DND-41 (cell line): ENCODE measurements around the gene LMO3.

Source experiments
- EZH2 ChIP-seq: IDR thresholded peaks from 3 replicates; pipeline ENCODE4 v1.6.1; 2012; ENCODE audit warnings: borderline replicate concordance, low read depth, mild to moderate bottlenecking, moderate library complexity, low read length, inconsistent platforms; ENCODE audit not compliant: severe bottlenecking
- TF ChIP-seq, protein P1 (sequence below): IDR thresholded peaks from 2 replicates; pipeline ENCODE4 v1.5.1; 2012; ENCODE audit warnings: borderline replicate concordance, low read length, moderate library complexity, mild to moderate bottlenecking; ENCODE audit not compliant: poor library complexity, severe bottlenecking; ENCODE audit errors: extremely low read depth

GRCh38 chr12:16583969-16584745, 21.8 kb downstream of the LMO3 start:
- TF ChIP-seq, protein P1, sequence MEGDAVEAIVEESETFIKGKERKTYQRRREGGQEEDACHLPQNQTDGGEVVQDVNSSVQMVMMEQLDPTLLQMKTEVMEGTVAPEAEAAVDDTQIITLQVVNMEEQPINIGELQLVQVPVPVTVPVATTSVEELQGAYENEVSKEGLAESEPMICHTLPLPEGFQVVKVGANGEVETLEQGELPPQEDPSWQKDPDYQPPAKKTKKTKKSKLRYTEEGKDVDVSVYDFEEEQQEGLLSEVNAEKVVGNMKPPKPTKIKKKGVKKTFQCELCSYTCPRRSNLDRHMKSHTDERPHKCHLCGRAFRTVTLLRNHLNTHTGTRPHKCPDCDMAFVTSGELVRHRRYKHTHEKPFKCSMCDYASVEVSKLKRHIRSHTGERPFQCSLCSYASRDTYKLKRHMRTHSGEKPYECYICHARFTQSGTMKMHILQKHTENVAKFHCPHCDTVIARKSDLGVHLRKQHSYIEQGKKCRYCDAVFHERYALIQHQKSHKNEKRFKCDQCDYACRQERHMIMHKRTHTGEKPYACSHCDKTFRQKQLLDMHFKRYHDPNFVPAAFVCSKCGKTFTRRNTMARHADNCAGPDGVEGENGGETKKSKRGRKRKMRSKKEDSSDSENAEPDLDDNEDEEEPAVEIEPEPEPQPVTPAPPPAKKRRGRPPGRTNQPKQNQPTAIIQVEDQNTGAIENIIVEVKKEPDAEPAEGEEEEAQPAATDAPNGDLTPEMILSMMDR: no peak
- no peak for TF ChIP-seq EZH2
